GM18526 (cell line): ENCODE measurements around the gene MAP3K5.

Experiments used
- POLR2A ChIP-seq: IDR thresholded peaks from 3 replicates; pipeline ENCODE4 v1.6.1; 2011; ENCODE audit not compliant: insufficient read length; ENCODE audit errors: extremely low read depth

Gene MAP3K5

GRCh38 chr6:136699358-136699757 lies 92.9 kb downstream of the MAP3K5 start:
- no peak for TF ChIP-seq POLR2A

GRCh38 chr6:136696783-136697364 lies 95.4 kb downstream of the MAP3K5 start:
- no peak for TF ChIP-seq POLR2A

GRCh38 chr6:136696238-136696637 lies 96.0 kb downstream of the MAP3K5 start:
- TF ChIP-seq POLR2A = no peak

GRCh38 chr6:136695412-136695811 lies 96.9 kb downstream of the MAP3K5 start:
- TF ChIP-seq POLR2A = no peak

GRCh38 chr6:136693090-136693489 lies 99.2 kb downstream of the MAP3K5 start:
- TF ChIP-seq POLR2A = no peak

GRCh38 chr6:136685540-136686108 lies 106.7 kb downstream of the MAP3K5 start:
- TF ChIP-seq POLR2A = no peak

GRCh38 chr6:136684466-136684865 lies 107.8 kb downstream of the MAP3K5 start:
- no peak for TF ChIP-seq POLR2A

- no peak for TF ChIP-seq POLR2A
These were observed 108.9 kb downstream of the MAP3K5 start for GRCh38 chr6:136683209-136683941.

GRCh38 chr6:136682292-136682691 lies 110.0 kb downstream of the MAP3K5 start:
- no peak for TF ChIP-seq POLR2A

- no peak for TF ChIP-seq POLR2A
These were observed 114.5 kb downstream of the MAP3K5 start for GRCh38 chr6:136677822-136678221.

- no peak for TF ChIP-seq POLR2A
These were observed 114.9 kb downstream of the MAP3K5 start for GRCh38 chr6:136677344-136677743.

GRCh38 chr6:136676075-136676474 lies 116.2 kb downstream of the MAP3K5 start:
- no peak for TF ChIP-seq POLR2A

- TF ChIP-seq POLR2A = no peak
These were observed 118.7 kb downstream of the MAP3K5 start for GRCh38 chr6:136673571-136673970.

GRCh38 chr6:136672144-136672543 lies 120.1 kb downstream of the MAP3K5 start:
- no peak for TF ChIP-seq POLR2A

- TF ChIP-seq POLR2A = no peak
These were observed 123.0 kb downstream of the MAP3K5 start for GRCh38 chr6:136669299-136669699.

- no peak for TF ChIP-seq POLR2A
These were observed 123.7 kb downstream of the MAP3K5 start for GRCh38 chr6:136668571-136668970.
